Type B pancreatic cell (in vitro differentiated cells): Measurements from ENCODE around the gene SAMD11. TPM values are rescaled to one million over a fixed set of nuclear protein-coding genes. Genes with fewer than 3 reads are reported as not detected.
"Not testable (repeated sequence)": the region's sequence is repeated elsewhere in the genome, so short reads cannot be mapped to it uniquely, and the experiment has no call there.

ENCODE experiments used
- DNase-seq: peaks from one replicate; pipeline ENCODE4 v3.0.0; 2021; ENCODE audit warnings: mixed read lengths; ENCODE audit not compliant: unreplicated experiment; ENCODE audit errors: extremely low spot score
- H3K27ac Mint-ChIP-seq: 2 replicates; pipeline ENCODE4 v1.8.0; 2021; ENCODE audit warnings: mild to moderate bottlenecking, mixed read lengths
- H3K27me3 Mint-ChIP-seq: 2 replicates; pipeline ENCODE4 v1.8.0; 2021; ENCODE audit warnings: mixed read lengths
- H3K36me3 Mint-ChIP-seq: 2 replicates; pipeline ENCODE4 v1.8.0; 2021; ENCODE audit warnings: mixed read lengths
- H3K4me1 Mint-ChIP-seq: one replicate; pipeline ENCODE4 v1.8.0; 2021; ENCODE audit warnings: mixed read lengths; ENCODE audit not compliant: unreplicated experiment
- H3K4me3 Mint-ChIP-seq: 2 replicates; pipeline ENCODE4 v1.8.0; 2021; ENCODE audit warnings: mild to moderate bottlenecking, mixed read lengths
- H3K9me3 Mint-ChIP-seq: 2 replicates; pipeline ENCODE4 v1.8.0; 2021; ENCODE audit warnings: mixed read lengths
- total RNA-seq: library from RNA; stranded (reverse); gene quantifications from 2 replicates; pipeline ENCODE4 v1.2.1, GENCODE V29; 2021; ENCODE audit warnings: low replicate concordance
- TF ChIP-seq, protein P1 (sequence below): fragments of 200-600 bp; sonication (generic); conservative IDR thresholded peaks from 2 replicates; pipeline ENCODE4 v1.5.0; 2021; ENCODE audit warnings: antibody characterized with exemption, mild to moderate bottlenecking

The SAMD11 gene
- total RNA-seq, 1 donor from 2014 or later: 50.5 TPM

DNA sequence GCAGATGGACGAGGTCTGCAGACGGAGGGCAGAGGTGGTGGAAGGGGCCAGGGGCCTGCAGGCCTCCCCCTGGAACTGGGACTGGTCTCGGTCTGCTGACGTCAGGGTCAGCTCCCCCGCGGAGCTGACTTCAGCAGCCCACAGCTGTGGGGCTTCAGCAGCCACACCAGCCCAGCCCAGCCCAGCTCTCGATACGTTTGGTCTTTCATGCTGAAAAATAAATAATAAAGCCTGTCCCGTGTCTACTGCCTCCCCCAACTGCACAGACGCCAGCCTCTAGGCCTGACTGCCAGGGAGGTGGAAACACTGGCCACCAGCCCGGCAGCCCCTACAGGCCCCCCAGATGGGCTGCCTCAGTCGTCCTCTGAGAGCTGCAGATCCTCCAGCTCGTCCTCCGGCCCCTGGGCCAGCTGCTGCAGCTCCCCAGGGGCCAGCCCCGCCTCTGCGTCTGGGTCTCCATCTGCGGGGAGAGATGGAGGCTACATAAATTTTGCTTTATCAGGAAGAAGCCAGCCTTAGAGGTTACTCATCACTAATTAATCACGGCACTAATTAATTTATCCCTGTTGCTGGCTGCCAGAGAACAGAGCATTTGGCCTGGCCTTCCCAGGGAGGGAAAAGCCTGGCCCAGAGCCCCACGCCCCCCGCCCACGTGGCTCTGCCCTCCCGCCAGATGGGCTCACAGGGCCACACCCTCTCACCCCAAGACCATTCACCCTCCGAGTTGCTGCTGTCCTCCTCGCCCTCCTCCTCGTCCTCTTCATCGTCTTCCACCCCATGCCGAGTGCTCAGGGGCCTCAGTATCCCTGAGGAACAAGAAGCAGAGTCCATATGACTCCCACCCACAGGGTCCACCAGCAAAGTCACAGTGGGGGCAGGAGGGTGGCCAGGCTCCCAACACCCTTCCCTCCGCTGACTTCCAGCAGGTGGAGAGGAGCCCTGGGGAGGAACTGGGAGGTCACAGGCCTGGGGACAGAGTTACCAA, 20.9 kb downstream of the SAMD11 start:
- Mint-ChIP-seq H3K36me3 (peaks cover 5% of the 10 kb centered on the region), H3K9me3 (no peaks in the 10 kb centered on the region), H3K4me3 (peak overlapping the region; percentile 57), H3K27me3 (peaks cover 6% of the 10 kb centered on the region), H3K4me1 (peaks cover 12% of the 10 kb centered on the region), H3K27ac (no peak overlapping the region)
- no peak for DNase-seq
- TF ChIP-seq, protein P1, sequence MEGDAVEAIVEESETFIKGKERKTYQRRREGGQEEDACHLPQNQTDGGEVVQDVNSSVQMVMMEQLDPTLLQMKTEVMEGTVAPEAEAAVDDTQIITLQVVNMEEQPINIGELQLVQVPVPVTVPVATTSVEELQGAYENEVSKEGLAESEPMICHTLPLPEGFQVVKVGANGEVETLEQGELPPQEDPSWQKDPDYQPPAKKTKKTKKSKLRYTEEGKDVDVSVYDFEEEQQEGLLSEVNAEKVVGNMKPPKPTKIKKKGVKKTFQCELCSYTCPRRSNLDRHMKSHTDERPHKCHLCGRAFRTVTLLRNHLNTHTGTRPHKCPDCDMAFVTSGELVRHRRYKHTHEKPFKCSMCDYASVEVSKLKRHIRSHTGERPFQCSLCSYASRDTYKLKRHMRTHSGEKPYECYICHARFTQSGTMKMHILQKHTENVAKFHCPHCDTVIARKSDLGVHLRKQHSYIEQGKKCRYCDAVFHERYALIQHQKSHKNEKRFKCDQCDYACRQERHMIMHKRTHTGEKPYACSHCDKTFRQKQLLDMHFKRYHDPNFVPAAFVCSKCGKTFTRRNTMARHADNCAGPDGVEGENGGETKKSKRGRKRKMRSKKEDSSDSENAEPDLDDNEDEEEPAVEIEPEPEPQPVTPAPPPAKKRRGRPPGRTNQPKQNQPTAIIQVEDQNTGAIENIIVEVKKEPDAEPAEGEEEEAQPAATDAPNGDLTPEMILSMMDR: no peak

DNA sequence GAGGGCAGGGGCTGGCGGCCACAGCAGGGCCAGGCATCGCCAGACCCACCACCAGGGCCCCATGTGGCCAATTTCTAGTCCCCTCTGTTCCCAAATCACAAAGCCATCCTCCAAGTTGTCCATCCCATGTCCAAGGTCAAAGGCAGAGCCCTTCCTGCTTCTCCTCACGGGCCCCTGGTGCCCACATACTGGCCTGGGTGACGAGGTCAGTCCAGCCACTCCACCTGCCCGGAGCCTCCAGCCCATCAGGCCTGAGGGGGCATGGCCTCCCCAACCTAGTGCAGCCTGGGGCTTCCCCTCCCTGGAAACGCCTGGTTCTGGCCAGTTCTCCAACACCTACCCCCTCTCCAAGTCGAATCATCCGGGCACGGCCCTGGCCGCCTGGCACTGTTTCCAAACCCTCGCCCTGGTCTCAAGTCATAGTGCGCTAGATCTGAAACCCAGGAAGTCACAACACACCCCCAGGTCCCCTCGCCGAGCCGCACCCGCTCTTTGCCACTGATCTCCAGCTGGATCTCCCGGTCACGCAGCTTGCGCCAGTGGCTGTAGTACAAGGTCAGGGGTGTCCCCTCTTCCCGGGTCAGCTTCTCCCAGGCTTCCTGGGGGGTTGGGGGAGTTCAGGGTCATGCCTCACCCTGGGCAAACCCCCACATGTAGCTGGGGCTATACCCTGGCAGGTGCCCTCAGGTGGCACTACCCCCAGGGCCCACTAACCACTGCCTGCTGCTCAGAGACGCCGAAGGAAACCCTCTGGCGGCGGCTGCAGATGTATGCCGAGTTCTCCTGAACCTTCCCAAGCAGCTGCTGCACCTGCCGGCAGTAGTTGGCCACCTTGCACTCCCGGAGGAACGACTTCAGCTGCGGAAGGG, 22.2 kb downstream of the SAMD11 start:
- Mint-ChIP-seq H3K27me3 (peaks cover 6% of the 10 kb centered on the region), H3K4me3 (no peak overlapping the region), H3K9me3 (no peaks in the 10 kb centered on the region), H3K4me1 (peaks cover 12% of the 10 kb centered on the region), H3K27ac (no peak overlapping the region), H3K36me3 (peaks cover 9% of the 10 kb centered on the region)
- TF ChIP-seq, protein P1: no peak
- DNase-seq: no peak

DNA sequence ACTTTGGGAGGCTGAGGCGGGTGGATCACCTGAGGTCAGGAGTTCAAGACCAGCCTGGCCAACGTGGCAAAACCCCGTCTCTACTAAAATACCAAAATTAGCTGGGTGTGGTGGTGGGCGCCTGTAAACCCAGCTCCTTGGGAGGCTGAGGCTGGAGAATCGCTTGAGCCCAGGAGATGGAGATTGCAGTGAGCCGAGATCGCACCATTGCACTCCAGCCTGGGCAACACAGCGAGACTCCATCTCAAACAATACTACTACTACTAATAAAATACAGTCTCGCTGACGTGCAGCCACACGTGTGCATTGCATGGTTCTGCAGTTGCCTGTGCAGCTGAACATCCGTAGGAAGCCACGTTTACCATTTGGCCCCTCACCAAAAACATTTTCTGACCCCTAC, 23.1 kb downstream of the SAMD11 start:
- Mint-ChIP-seq H3K36me3 (peaks cover 13% of the 10 kb centered on the region), H3K4me1 (peaks cover 12% of the 10 kb centered on the region)
- not testable (repeated sequence) for H3K27me3 Mint-ChIP-seq, H3K9me3 Mint-ChIP-seq, H3K4me3 Mint-ChIP-seq, H3K27ac Mint-ChIP-seq, DNase-seq

DNA sequence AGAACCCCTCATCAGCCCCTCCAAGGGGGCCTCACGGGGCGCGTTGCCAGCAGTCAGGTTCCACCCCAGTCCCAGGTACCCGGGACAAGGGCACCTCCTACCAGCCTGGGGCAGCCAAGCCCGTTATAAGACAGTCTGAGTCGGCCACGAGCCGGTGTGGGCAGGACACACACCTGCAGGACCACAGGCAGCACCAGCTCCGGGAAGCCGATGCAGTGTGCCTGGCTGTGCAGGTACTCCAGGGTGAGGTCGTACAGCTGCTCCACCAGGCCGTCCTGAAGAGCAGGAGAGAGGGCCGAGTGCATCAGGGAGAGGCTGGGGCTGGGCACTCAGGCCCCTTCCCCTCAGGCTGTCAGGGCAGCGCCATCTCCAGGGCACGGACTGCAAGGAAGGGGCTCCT, 24.2 kb downstream of the SAMD11 start:
- H3K27ac Mint-ChIP-seq: no peak overlapping the region
- H3K27me3 Mint-ChIP-seq: peaks cover 3% of the 10 kb centered on the region
- no peak overlapping the region for H3K4me3 Mint-ChIP-seq
- peaks cover 13% of the 10 kb centered on the region for H3K36me3 Mint-ChIP-seq
- peaks cover 12% of the 10 kb centered on the region for H3K4me1 Mint-ChIP-seq
- DNase-seq: no peak
- TF ChIP-seq, protein P1: no peak
- no peaks in the 10 kb centered on the region for H3K9me3 Mint-ChIP-seq

DNA sequence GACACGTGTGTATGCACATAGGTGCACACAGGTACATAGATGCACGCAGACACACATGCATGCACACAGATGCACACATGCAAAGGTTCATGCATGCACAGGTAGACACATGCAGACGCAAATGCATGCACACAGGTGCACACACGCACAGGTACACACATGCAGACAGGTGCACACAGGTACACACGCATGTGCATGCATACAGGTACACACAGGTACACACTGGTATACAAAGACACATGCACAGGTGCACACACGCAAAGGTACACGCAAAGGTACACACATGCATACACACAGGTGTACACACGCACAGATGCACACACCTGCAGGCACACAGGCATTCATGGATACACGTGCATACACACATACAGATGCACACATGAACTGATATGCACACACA, 26.5 kb downstream of the SAMD11 start:
- no peak overlapping the region for H3K27ac Mint-ChIP-seq
- H3K9me3 Mint-ChIP-seq: no peaks in the 10 kb centered on the region
- DNase-seq: no peak
- no peaks in the 10 kb centered on the region for H3K27me3 Mint-ChIP-seq
- H3K36me3 Mint-ChIP-seq: peaks cover 17% of the 10 kb centered on the region
- H3K4me3 Mint-ChIP-seq: no peak overlapping the region
- TF ChIP-seq, protein P1: no peak
- H3K4me1 Mint-ChIP-seq: no peaks in the 10 kb centered on the region

DNA sequence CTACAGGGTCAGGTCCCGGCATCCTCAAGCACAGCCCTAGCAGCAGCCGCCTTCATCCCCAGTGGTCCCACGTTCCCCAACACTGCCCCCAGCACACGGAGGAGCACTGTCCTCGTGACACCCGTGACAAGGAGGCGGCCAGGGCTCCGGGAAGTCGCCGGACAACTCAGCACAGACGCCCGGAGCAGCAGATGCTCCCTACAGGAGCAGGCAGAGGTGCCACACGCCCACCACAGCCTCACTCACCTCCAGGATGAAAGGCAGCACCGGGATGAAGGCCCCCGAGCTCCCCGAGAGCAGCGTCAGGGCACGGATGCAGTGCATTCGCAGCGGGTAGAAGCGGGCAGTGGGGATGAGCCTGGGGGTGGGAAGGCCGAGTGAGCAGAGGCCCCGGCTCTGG, 27.2 kb downstream of the SAMD11 start:
- H3K36me3 Mint-ChIP-seq: peaks cover 17% of the 10 kb centered on the region
- TF ChIP-seq, protein P1: no peak
- no peaks in the 10 kb centered on the region for H3K4me1 Mint-ChIP-seq
- H3K9me3 Mint-ChIP-seq: no peaks in the 10 kb centered on the region
- H3K27ac Mint-ChIP-seq: no peak overlapping the region
- no peak for DNase-seq
- H3K4me3 Mint-ChIP-seq: no peak overlapping the region
- H3K27me3 Mint-ChIP-seq: no peaks in the 10 kb centered on the region
